Left colon (tissue), 2 donors: Measurements from ENCODE around the gene SLC30A7. TPM values are rescaled to one million over a fixed set of nuclear protein-coding genes. Genes with fewer than 3 reads are reported as not detected.

Experiments
- total RNA-seq, 2 donors: library from RNA; stranded (reverse); fragmentation: NEBNext Ultra II Directional; extraction: Animal tissue kit (Norgen Biotek cat#: 25700); gene quantifications; one replicate each; pipeline ENCODE4 v1.2.1, GENCODE V29; 2021
- donor health status: DM: no; HTN: no; CAD: no.
- donor health status: DM: yes; HTN: yes; CAD: no.

SLC30A7 gene
- total RNA-seq, 2 donors from 2014 or later = 33.2 to 36.9 TPM

Other genes with a start within 250 kb of the SLC30A7 start
- 1 to 10 TPM; 2.4 to 6.6 TPM for gene VCAM1, start 176.3 kb upstream of the SLC30A7 start, total RNA-seq
- 1 to 10 TPM; 3.6 to 5.5 TPM for gene EXTL2, start 1.2 kb upstream of the SLC30A7 start, total RNA-seq
- 10 to 100 TPM; 16.7 to 19.0 TPM for gene DPH5, start 129.7 kb downstream of the SLC30A7 start, total RNA-seq